IPS-18a (cell line): ENCODE data around the gene INPP5E.

ENCODE experiments used
- H3K27ac ChIP-seq: one replicate; pipeline ENCODE4 v1.5.1; 2013; ENCODE audit warnings: low read length
- H3K27me3 ChIP-seq: one replicate; pipeline ENCODE4 v1.6.1; 2013; ENCODE audit warnings: mild to moderate bottlenecking, low read length; ENCODE audit not compliant: control insufficient read depth, insufficient read depth
- H3K36me3 ChIP-seq: one replicate; pipeline ENCODE4 v1.6.1; 2013; ENCODE audit warnings: low read depth, low read length; ENCODE audit not compliant: control insufficient read depth
- H3K4me1 ChIP-seq: one replicate; pipeline ENCODE4 v1.6.1; 2013; ENCODE audit warnings: low read depth, low read length; ENCODE audit not compliant: control insufficient read depth
- H3K4me3 ChIP-seq: one replicate; pipeline ENCODE4 v1.5.1; 2013; ENCODE audit warnings: low read length
- H3K9ac ChIP-seq: one replicate; pipeline ENCODE4 v1.6.1; 2013; ENCODE audit warnings: mild to moderate bottlenecking, low read length, moderate library complexity
- H3K9me3 ChIP-seq: one replicate; pipeline ENCODE4 v1.6.1; 2013; ENCODE audit warnings: low read depth, low read length; ENCODE audit not compliant: control insufficient read depth

Gene INPP5E

GRCh38 chr9:136404801-136405136, 34.9 kb downstream of the INPP5E start:
- peaks cover 42% of the 10 kb centered on the region for H3K36me3 ChIP-seq
- no peaks in the 10 kb centered on the region for H3K27me3 ChIP-seq
- H3K9ac ChIP-seq, result no peak overlapping the region
- no peaks in the 10 kb centered on the region for H3K4me1 ChIP-seq
- no peak overlapping the region for H3K27ac ChIP-seq
- H3K4me3 ChIP-seq, result no peak overlapping the region
- H3K9me3 ChIP-seq, result no peaks in the 10 kb centered on the region

- Histone ChIP-seq H3K4me1 (no peaks in the 10 kb centered on the region), H3K4me3 (no peak overlapping the region), H3K9ac (no peak overlapping the region), H3K9me3 (no peaks in the 10 kb centered on the region), H3K27ac (no peak overlapping the region), H3K36me3 (peaks cover 42% of the 10 kb centered on the region), H3K27me3 (no peaks in the 10 kb centered on the region)
These were observed 35.5 kb downstream of the INPP5E start for GRCh38 chr9:136403915-136404800.

GRCh38 chr9:136403538-136403914, 36.1 kb downstream of the INPP5E start:
- H3K27ac ChIP-seq, result no peak overlapping the region
- no peaks in the 10 kb centered on the region for H3K9me3 ChIP-seq
- no peaks in the 10 kb centered on the region for H3K27me3 ChIP-seq
- no peak overlapping the region for H3K9ac ChIP-seq
- H3K36me3 ChIP-seq, result peaks cover 39% of the 10 kb centered on the region
- no peak overlapping the region for H3K4me3 ChIP-seq
- peaks cover 5% of the 10 kb centered on the region for H3K4me1 ChIP-seq

GRCh38 chr9:136402067-136402466, 37.6 kb downstream of the INPP5E start:
- Histone ChIP-seq H3K27ac (no peak overlapping the region), H3K4me1 (peaks cover 5% of the 10 kb centered on the region), H3K9ac (no peak overlapping the region), H3K27me3 (no peaks in the 10 kb centered on the region), H3K36me3 (peaks cover 33% of the 10 kb centered on the region), H3K4me3 (no peak overlapping the region), H3K9me3 (no peaks in the 10 kb centered on the region)

GRCh38 chr9:136401173-136401922, 38.3 kb downstream of the INPP5E start:
- Histone ChIP-seq H3K9me3 (no peaks in the 10 kb centered on the region), H3K36me3 (peaks cover 35% of the 10 kb centered on the region), H3K27ac (no peak overlapping the region), H3K4me1 (peaks cover 5% of the 10 kb centered on the region), H3K9ac (no peak overlapping the region), H3K27me3 (no peaks in the 10 kb centered on the region), H3K4me3 (no peak overlapping the region)

- H3K4me3 ChIP-seq, result peak within 1 kb of the TSS; percentile 78
- H3K9ac ChIP-seq, result peak within 1 kb of the TSS; percentile 86
- H3K27me3 ChIP-seq, result no peaks in the 10 kb centered on the region
- no peaks in the 10 kb centered on the region for H3K9me3 ChIP-seq
- peaks cover 37% of the 10 kb centered on the region for H3K36me3 ChIP-seq
- H3K27ac ChIP-seq, result peak within 1 kb of the TSS; percentile 52
- peaks cover 5% of the 10 kb centered on the region for H3K4me1 ChIP-seq
These were observed 39.4 kb downstream of the INPP5E start, which contains the start of gene SNAPC4 for GRCh38 chr9:136400038-136400834. TSS of gene SNAPC4 (minus strand) at chr9:136400170. CDS start at chr9:136398428, 1,742 bp downstream.

- Histone ChIP-seq H3K9ac (peak overlapping the region; percentile 86), H3K4me1 (peaks cover 5% of the 10 kb centered on the region), H3K4me3 (peak overlapping the region; percentile 78), H3K27me3 (no peaks in the 10 kb centered on the region), H3K27ac (peak overlapping the region; percentile 52), H3K9me3 (no peaks in the 10 kb centered on the region), H3K36me3 (peaks cover 40% of the 10 kb centered on the region)
These were observed 40.2 kb downstream of the INPP5E start for GRCh38 chr9:136399176-136400037.

- no peaks in the 10 kb centered on the region for H3K9me3 ChIP-seq
- H3K27ac ChIP-seq, result no peak overlapping the region
- H3K4me3 ChIP-seq, result no peak overlapping the region
- no peaks in the 10 kb centered on the region for H3K27me3 ChIP-seq
- peaks cover 51% of the 10 kb centered on the region for H3K36me3 ChIP-seq
- peaks cover 5% of the 10 kb centered on the region for H3K4me1 ChIP-seq
- H3K9ac ChIP-seq, result no peak overlapping the region
These were observed 41.4 kb downstream of the INPP5E start for GRCh38 chr9:136398286-136398685.

GRCh38 chr9:136397643-136398042, 42.0 kb downstream of the INPP5E start:
- H3K4me1 ChIP-seq, result peaks cover 5% of the 10 kb centered on the region
- no peak overlapping the region for H3K9ac ChIP-seq
- peaks cover 55% of the 10 kb centered on the region for H3K36me3 ChIP-seq
- H3K27ac ChIP-seq, result no peak overlapping the region
- no peak overlapping the region for H3K4me3 ChIP-seq
- H3K27me3 ChIP-seq, result no peaks in the 10 kb centered on the region
- H3K9me3 ChIP-seq, result no peaks in the 10 kb centered on the region

- Histone ChIP-seq H3K4me3 (no peak overlapping the region), H3K9ac (no peak overlapping the region), H3K27ac (no peak overlapping the region), H3K4me1 (peaks cover 5% of the 10 kb centered on the region), H3K27me3 (no peaks in the 10 kb centered on the region), H3K36me3 (peaks cover 61% of the 10 kb centered on the region), H3K9me3 (no peaks in the 10 kb centered on the region)
These were observed 43.5 kb downstream of the INPP5E start for GRCh38 chr9:136396219-136396515.
